HEK293T (cell line): ENCODE results near the gene ZNF287.

Experiments
- CTCF ChIA-PET: fragments of 350-600 bp; formaldehyde crosslinking; extraction: SDS; loops from one replicate; lab custom pipeline; 2021; ENCODE audit warnings: antibody characterized with exemption, inconsistent platforms; lab: Yijun Ruan, JAX
- POLR2A ChIA-PET: fragments of 350-600 bp; formaldehyde crosslinking; extraction: SDS; loops from one replicate; lab custom pipeline; 2020; ENCODE audit warnings: antibody characterized with exemption, inconsistent platforms; lab: Yijun Ruan, JAX
- DNase-seq: peaks from one replicate; pipeline ENCODE4 v3.0.0; 2012; ENCODE audit warnings: mixed read lengths; ENCODE audit errors: extremely low spot score
- ARNT ChIP-seq: fragments of 450-650 bp; IDR thresholded peaks from 2 replicates; pipeline ENCODE4 v1.6.1; 2017; ENCODE audit warnings: mild to moderate bottlenecking
- BHLHE40 ChIP-seq: fragments of 450-650 bp; IDR thresholded peaks from 2 replicates; pipeline ENCODE4 v1.6.1; 2016; ENCODE audit warnings: mild to moderate bottlenecking, moderate library complexity, borderline replicate concordance
- CTBP1 ChIP-seq: fragments of 450-650 bp; IDR thresholded peaks from 2 replicates; pipeline ENCODE4 v1.6.1; 2016; ENCODE audit warnings: borderline replicate concordance
- ELF4 ChIP-seq: fragments of 450-650 bp; IDR thresholded peaks from 2 replicates; pipeline ENCODE4 v1.6.1; 2017; ENCODE audit warnings: antibody characterized with exemption
- FOXA1 ChIP-seq: fragments of 450-650 bp; IDR thresholded peaks from 2 replicates; pipeline ENCODE4 v1.6.1; 2016; ENCODE audit warnings: mild to moderate bottlenecking
- FOXK2 ChIP-seq: fragments of 450-650 bp; IDR thresholded peaks from 2 replicates; pipeline ENCODE4 v1.6.1; 2016; ENCODE audit warnings: mild to moderate bottlenecking
- FOXM1 ChIP-seq: fragments of 450-650 bp; IDR thresholded peaks from 2 replicates; pipeline ENCODE4 v1.6.1; 2017; ENCODE audit warnings: mild to moderate bottlenecking, borderline replicate concordance
- HDGF ChIP-seq: fragments of 450-650 bp; IDR thresholded peaks from 2 replicates; pipeline ENCODE4 v1.6.1; 2017; ENCODE audit warnings: antibody characterized with exemption, borderline replicate concordance
- L3MBTL2 ChIP-seq: fragments of 450-650 bp; conservative IDR thresholded peaks from 2 replicates; pipeline ENCODE4 v1.6.1; 2016; ENCODE audit warnings: mild to moderate bottlenecking
- LEF1 ChIP-seq: fragments of 450-650 bp; IDR thresholded peaks from 2 replicates; pipeline ENCODE4 v1.6.1; 2017; ENCODE audit warnings: mild to moderate bottlenecking, borderline replicate concordance
- NFRKB ChIP-seq: fragments of 450-650 bp; IDR thresholded peaks from 2 replicates; pipeline ENCODE4 v1.6.1; 2016; ENCODE audit warnings: mild to moderate bottlenecking, moderate library complexity
- PKNOX1 ChIP-seq: fragments of 450-650 bp; IDR thresholded peaks from 2 replicates; pipeline ENCODE4 v1.6.1; 2016
- SP1 ChIP-seq: fragments of 450-650 bp; IDR thresholded peaks from 2 replicates; pipeline ENCODE4 v1.6.1; 2017
- SUZ12 ChIP-seq: fragments of 450-650 bp; IDR thresholded peaks from 2 replicates; pipeline ENCODE4 v1.6.1; 2016; ENCODE audit warnings: mild to moderate bottlenecking
- TARDBP ChIP-seq: fragments of 450-650 bp; IDR thresholded peaks from 2 replicates; pipeline ENCODE4 v1.6.1; 2016
- ZNF384 ChIP-seq: fragments of 450-650 bp; IDR thresholded peaks from 2 replicates; pipeline ENCODE4 v1.6.1; 2016

Gene ZNF287

GRCh38 chr17:16585796-16586195 is 16.8 kb upstream of the ZNF287 start:
- TF ChIP-seq FOXM1: no peak
- TF ChIP-seq ARNT: no peak
- no peak for TF ChIP-seq TARDBP
- no peak for TF ChIP-seq SUZ12
- TF ChIP-seq PKNOX1: no peak
- CTCF ChIA-PET: no interaction called here
- POLR2A ChIA-PET: interaction anchor here (1.2 kb wide), 1 partner anchor 50 kb away, joined by 7 read pairs; no protein-coding TSS in a partner anchor
- no peak for DNase-seq

- ChIA-PET CTCF (no interaction called here), POLR2A (interaction anchor here (1.0 kb wide), 1 partner anchor 49 kb away, joined by 3 read pairs; no protein-coding TSS in a partner anchor)
- DNase-seq: no peak
- TF ChIP-seq PKNOX1: no peak
- TF ChIP-seq LEF1: no peak
- TF ChIP-seq FOXA1: no peak
- TF ChIP-seq CTBP1: no peak
- TF ChIP-seq L3MBTL2: no peak
- TF ChIP-seq FOXK2: no peak
- no peak for TF ChIP-seq TARDBP
- no peak for TF ChIP-seq HDGF
- TF ChIP-seq NFRKB: no peak
- TF ChIP-seq SUZ12: no peak
- no peak for TF ChIP-seq ELF4
- TF ChIP-seq ZNF384: no peak
- TF ChIP-seq BHLHE40: no peak
- TF ChIP-seq ARNT: no peak
Measured at GRCh38 chr17:16584273-16584995, 15.4 kb upstream of the ZNF287 start.

- CTCF ChIA-PET: no interaction called here
- DNase-seq: no peak
- POLR2A ChIA-PET: interaction anchor here (0.9 to 1.0 kb wide), 2 partner anchors 48 kb away, joined by 3 read pairs; no protein-coding TSS in a partner anchor
- no peak for TF ChIP-seq CTBP1
- TF ChIP-seq L3MBTL2: no peak
Measured at GRCh38 chr17:16583781-16584180, 14.8 kb upstream of the ZNF287 start.

GRCh38 chr17:16573466-16573865 is 4.5 kb upstream of the ZNF287 start:
- no peak for DNase-seq
- CTCF ChIA-PET: interaction anchor here (1.6 kb wide), 1 partner anchor 37 kb away, joined by 3 read pairs; no protein-coding TSS in a partner anchor
- no peak for TF ChIP-seq ZNF384
- no peak for TF ChIP-seq PKNOX1
- TF ChIP-seq L3MBTL2: no peak
- no peak for TF ChIP-seq SP1
- no peak for TF ChIP-seq ARNT
- TF ChIP-seq NFRKB: no peak
- no peak for TF ChIP-seq FOXK2
- TF ChIP-seq ELF4: no peak
- TF ChIP-seq HDGF: no peak
- POLR2A ChIA-PET: interaction anchor here (1.2 kb wide), 1 partner anchor 38 kb away, joined by 4 read pairs; no protein-coding TSS in a partner anchor

- POLR2A ChIA-PET: interaction anchor here (0.7 kb wide), 3 partner anchors 20 to 343 kb away, joined by 3 to 4 read pairs (median 4); no protein-coding TSS in a partner anchor
- DNase-seq: no peak
- CTCF ChIA-PET: no interaction called here
- TF ChIP-seq FOXA1: no peak
- no peak for TF ChIP-seq TARDBP
- TF ChIP-seq CTBP1: no peak
- no peak for TF ChIP-seq LEF1
- no peak for TF ChIP-seq NFRKB
- no peak for TF ChIP-seq BHLHE40
- no peak for TF ChIP-seq ZNF384
- no peak for TF ChIP-seq SP1
- no peak for TF ChIP-seq SUZ12
- TF ChIP-seq HDGF: no peak
- no peak for TF ChIP-seq L3MBTL2
- TF ChIP-seq ELF4: no peak
- no peak for TF ChIP-seq FOXK2
- TF ChIP-seq FOXM1: no peak
- no peak for TF ChIP-seq ARNT
- TF ChIP-seq PKNOX1: no peak
Measured at GRCh38 chr17:16569358-16569712, 331 bp upstream of the ZNF287 start.

GRCh38 chr17:16552637-16553045 is 16.4 kb downstream of the ZNF287 start:
- POLR2A ChIA-PET: no interaction called here
- TF ChIP-seq SP1: no peak
- no peak for TF ChIP-seq ZNF384
- TF ChIP-seq FOXA1: no peak
- no peak for TF ChIP-seq SUZ12
- TF ChIP-seq BHLHE40: no peak
- TF ChIP-seq FOXM1: no peak
- no peak for TF ChIP-seq CTBP1
- no peak for TF ChIP-seq PKNOX1
- no peak for TF ChIP-seq HDGF
- TF ChIP-seq ARNT: no peak
- TF ChIP-seq ELF4: no peak
- no peak for TF ChIP-seq NFRKB
- no peak for TF ChIP-seq FOXK2
- TF ChIP-seq TARDBP: no peak
- no peak for TF ChIP-seq L3MBTL2
- TF ChIP-seq LEF1: no peak
- DNase-seq: no peak
- CTCF ChIA-PET: no interaction called here
